ENCODE results near the gene PSMC1. TPM values are rescaled to one million over a fixed set of nuclear protein-coding genes. Genes with fewer than 3 reads are reported as not detected.

Gene PSMC1
- total RNA-seq, 1 donor from 2014 or later = 162 TPM

- Mint-ChIP-seq H3K27ac (no peak overlapping the region), H3K9me3 (peaks cover 6% of the 10 kb centered on the region), H3K4me1 (ENCODE audit: low read depth) (peaks cover 5% of the 10 kb centered on the region), H3K27me3 (ENCODE audit: low read depth) (no peaks in the 10 kb centered on the region), H3K4me3 (ENCODE audit: low read depth) (no peak overlapping the region), H3K36me3 (ENCODE audit: low read depth) (peaks cover 76% of the 10 kb centered on the region)
- intact Hi-C loops (cut with micrococcal nuclease) = no loop called here
- DNase-seq (ENCODE audit: low spot score) = no peak
These were observed 7.5 kb downstream of the PSMC1 start for GRCh38 chr14:90263748-90264449.

- intact Hi-C loops (cut with micrococcal nuclease) = no loop called here
- DNase-seq (ENCODE audit: low spot score) = no peak
- no peak overlapping the region for H3K27ac Mint-ChIP-seq
- no peaks in the 10 kb centered on the region for H3K27me3 Mint-ChIP-seq (ENCODE audit: low read depth)
- H3K4me1 Mint-ChIP-seq (ENCODE audit: low read depth) = peaks cover 5% of the 10 kb centered on the region
- H3K36me3 Mint-ChIP-seq (ENCODE audit: low read depth) = peaks cover 81% of the 10 kb centered on the region
- no peaks in the 10 kb centered on the region for H3K9me3 Mint-ChIP-seq
- H3K4me3 Mint-ChIP-seq (ENCODE audit: low read depth) = no peak overlapping the region
These were observed 10.2 kb downstream of the PSMC1 start for GRCh38 chr14:90266441-90267154.

GRCh38 chr14:90268420-90268819 lies 12.1 kb downstream of the PSMC1 start:
- no peak for DNase-seq (ENCODE audit: low spot score)
- Mint-ChIP-seq H3K9me3 (no peaks in the 10 kb centered on the region), H3K4me3 (ENCODE audit: low read depth) (no peak overlapping the region), H3K36me3 (ENCODE audit: low read depth) (peaks cover 76% of the 10 kb centered on the region), H3K27ac (no peak overlapping the region), H3K4me1 (ENCODE audit: low read depth) (peaks cover 5% of the 10 kb centered on the region), H3K27me3 (ENCODE audit: low read depth) (no peaks in the 10 kb centered on the region)
- intact Hi-C loops (cut with micrococcal nuclease) = no loop called here

GRCh38 chr14:90272523-90272922 lies 16.2 kb downstream of the PSMC1 start:
- DNase-seq (ENCODE audit: low spot score) = no peak
- H3K27me3 Mint-ChIP-seq (ENCODE audit: low read depth) = no peaks in the 10 kb centered on the region
- no peaks in the 10 kb centered on the region for H3K9me3 Mint-ChIP-seq
- intact Hi-C loops (cut with micrococcal nuclease) = no loop called here
- H3K4me1 Mint-ChIP-seq (ENCODE audit: low read depth) = peaks cover 17% of the 10 kb centered on the region
- H3K4me3 Mint-ChIP-seq (ENCODE audit: low read depth) = no peak overlapping the region
- H3K36me3 Mint-ChIP-seq (ENCODE audit: low read depth) = peaks cover 61% of the 10 kb centered on the region
- H3K27ac Mint-ChIP-seq = no peak overlapping the region

- DNase-seq (ENCODE audit: low spot score) = no peak
- Mint-ChIP-seq H3K36me3 (ENCODE audit: low read depth) (peaks cover 57% of the 10 kb centered on the region), H3K4me1 (ENCODE audit: low read depth) (peaks cover 17% of the 10 kb centered on the region), H3K4me3 (ENCODE audit: low read depth) (no peak overlapping the region), H3K9me3 (no peaks in the 10 kb centered on the region), H3K27me3 (ENCODE audit: low read depth) (no peaks in the 10 kb centered on the region), H3K27ac (peak overlapping the region; percentile 8)
- intact Hi-C loops (cut with micrococcal nuclease) = no loop called here
These were observed 17.2 kb downstream of the PSMC1 start for GRCh38 chr14:90273532-90273931.

DNA sequence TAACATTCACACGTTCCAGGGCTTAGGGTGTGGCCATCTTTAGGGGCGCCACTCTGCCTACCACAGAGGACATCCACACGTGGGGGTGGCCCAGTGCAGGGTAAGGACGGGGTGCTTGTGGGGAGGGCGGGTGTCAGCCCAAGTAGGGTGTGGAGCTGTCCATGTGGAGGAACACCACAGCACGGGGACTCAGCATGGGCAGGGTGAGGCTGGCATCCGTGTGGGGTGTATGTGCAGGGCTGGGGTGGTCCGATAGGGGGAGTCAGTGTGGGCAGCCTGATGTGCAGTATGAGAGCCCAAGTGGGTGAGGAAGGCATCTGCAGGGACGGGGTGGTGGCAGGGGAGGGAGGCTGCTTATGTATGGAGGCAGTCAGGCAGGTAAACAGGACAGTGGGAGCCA lies 17.7 kb downstream of the PSMC1 start:
- peaks cover 52% of the 10 kb centered on the region for H3K36me3 Mint-ChIP-seq (ENCODE audit: low read depth)
- no peaks in the 10 kb centered on the region for H3K9me3 Mint-ChIP-seq
- H3K4me3 Mint-ChIP-seq (ENCODE audit: low read depth) = no peak overlapping the region
- no peaks in the 10 kb centered on the region for H3K27me3 Mint-ChIP-seq (ENCODE audit: low read depth)
- peaks cover 17% of the 10 kb centered on the region for H3K4me1 Mint-ChIP-seq (ENCODE audit: low read depth)
- intact Hi-C loops (cut with micrococcal nuclease) = loop anchor here (2.0 kb wide), 1 partner anchor 17 kb away; the partner anchor contains the start of gene PSMC1
- no peak for DNase-seq (ENCODE audit: low spot score)
- peak overlapping the region; percentile 79 for H3K27ac Mint-ChIP-seq

- peaks cover 43% of the 10 kb centered on the region for H3K36me3 Mint-ChIP-seq (ENCODE audit: low read depth)
- no peak for DNase-seq (ENCODE audit: low spot score)
- H3K9me3 Mint-ChIP-seq = no peaks in the 10 kb centered on the region
- intact Hi-C loops (cut with micrococcal nuclease) = loop anchor here (2.0 kb wide), 1 partner anchor 18 kb away; the partner anchor contains the start of gene PSMC1
- no peaks in the 10 kb centered on the region for H3K27me3 Mint-ChIP-seq (ENCODE audit: low read depth)
- H3K27ac Mint-ChIP-seq = peak overlapping the region; percentile 79
- peaks cover 17% of the 10 kb centered on the region for H3K4me1 Mint-ChIP-seq (ENCODE audit: low read depth)
- no peak overlapping the region for H3K4me3 Mint-ChIP-seq (ENCODE audit: low read depth)
These were observed 18.6 kb downstream of the PSMC1 start for GRCh38 chr14:90274808-90275457.

DNA sequence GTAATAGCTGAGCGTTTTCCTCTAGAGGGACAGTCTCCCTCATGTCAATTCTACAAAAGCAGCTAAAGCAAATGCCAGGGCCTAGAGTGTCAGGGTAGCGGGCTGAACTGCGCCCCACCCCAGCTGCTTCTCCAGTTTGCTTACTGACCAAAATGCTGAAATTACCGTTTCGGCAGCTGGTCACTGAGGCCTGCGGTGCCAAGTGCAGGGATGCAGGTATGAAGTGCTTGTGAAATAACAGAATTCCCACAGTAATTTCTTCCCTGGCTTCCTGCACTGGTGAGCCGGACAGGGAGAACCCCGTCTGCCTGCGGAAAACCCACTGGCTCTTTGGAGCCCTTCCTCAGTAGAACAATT lies 19.1 kb downstream of the PSMC1 start:
- H3K27ac Mint-ChIP-seq = peak overlapping the region; percentile 79
- H3K27me3 Mint-ChIP-seq (ENCODE audit: low read depth) = no peaks in the 10 kb centered on the region
- H3K9me3 Mint-ChIP-seq = no peaks in the 10 kb centered on the region
- H3K4me3 Mint-ChIP-seq (ENCODE audit: low read depth) = peak overlapping the region; percentile 33
- H3K4me1 Mint-ChIP-seq (ENCODE audit: low read depth) = peaks cover 17% of the 10 kb centered on the region
- H3K36me3 Mint-ChIP-seq (ENCODE audit: low read depth) = peaks cover 38% of the 10 kb centered on the region
- DNase-seq (ENCODE audit: low spot score) = no peak
- intact Hi-C loops (cut with micrococcal nuclease) = loop anchor here (2.0 kb wide), 1 partner anchor 19 kb away; the partner anchor contains the start of gene PSMC1

DNA sequence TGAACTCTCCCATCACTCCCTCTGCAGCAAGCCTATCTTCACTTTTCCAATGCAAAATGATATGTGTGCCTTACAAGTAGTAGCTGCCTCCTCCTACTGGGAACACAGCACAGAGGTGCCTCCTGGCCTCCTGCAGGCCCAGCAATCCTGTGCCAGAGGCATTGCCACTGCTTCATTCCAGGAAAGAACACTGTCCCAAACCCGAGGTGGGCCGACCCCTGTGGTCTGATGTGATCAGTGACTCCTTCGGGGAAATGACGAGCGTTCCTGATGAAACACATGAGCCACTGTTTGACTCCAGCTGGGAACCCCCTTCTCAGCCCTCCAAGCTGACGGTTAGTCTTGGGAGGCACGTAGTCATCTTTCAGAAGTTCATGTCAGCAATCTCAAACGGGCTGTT lies 19.5 kb downstream of the PSMC1 start:
- intact Hi-C loops (cut with micrococcal nuclease) = loop anchor here (2.0 kb wide), 1 partner anchor 19 kb away; the partner anchor contains the start of gene PSMC1
- H3K27ac Mint-ChIP-seq = peak overlapping the region; percentile 89
- H3K36me3 Mint-ChIP-seq (ENCODE audit: low read depth) = peaks cover 34% of the 10 kb centered on the region
- peak overlapping the region; percentile 33 for H3K4me3 Mint-ChIP-seq (ENCODE audit: low read depth)
- peaks cover 17% of the 10 kb centered on the region for H3K4me1 Mint-ChIP-seq (ENCODE audit: low read depth)
- H3K27me3 Mint-ChIP-seq (ENCODE audit: low read depth) = no peaks in the 10 kb centered on the region
- no peak for DNase-seq (ENCODE audit: low spot score)
- no peaks in the 10 kb centered on the region for H3K9me3 Mint-ChIP-seq

DNA sequence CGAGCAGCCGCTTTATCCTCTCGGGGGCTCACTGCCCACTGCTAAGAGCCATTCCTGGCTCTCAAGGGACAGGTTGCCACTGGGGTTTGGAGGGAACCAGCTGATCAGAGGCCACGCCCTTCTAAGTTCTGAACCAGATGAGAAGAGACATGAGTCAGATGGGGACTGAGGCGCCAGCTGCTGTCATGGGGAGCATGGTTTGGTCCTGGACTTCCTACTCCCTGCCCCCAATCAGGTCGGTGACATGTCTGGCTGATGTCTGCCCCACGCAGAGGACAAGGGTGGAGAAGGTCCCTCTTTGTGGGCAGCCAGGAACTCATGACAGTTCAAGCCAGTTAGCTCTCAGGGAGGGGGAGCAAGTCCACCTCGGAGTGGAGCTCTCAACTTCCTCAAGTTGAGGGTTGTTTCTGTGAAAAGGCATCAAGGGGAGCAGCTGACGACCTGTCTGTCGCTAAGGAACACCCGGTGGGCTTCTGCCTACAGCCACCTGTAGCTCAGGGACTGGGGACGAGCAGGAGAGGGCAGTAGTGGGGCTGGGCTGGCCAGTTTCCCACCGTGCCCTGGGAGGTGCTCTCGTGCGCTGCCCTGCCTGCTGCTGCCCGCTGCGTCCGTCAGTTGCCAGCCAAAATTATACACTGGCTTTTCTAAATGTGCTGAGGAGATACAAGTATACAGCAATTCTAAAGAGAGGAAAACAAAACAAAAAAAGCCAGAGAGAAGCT lies 20.5 kb downstream of the PSMC1 start:
- Mint-ChIP-seq H3K4me3 (ENCODE audit: low read depth) (no peak overlapping the region), H3K27ac (peak overlapping the region; percentile 71), H3K36me3 (ENCODE audit: low read depth) (peaks cover 29% of the 10 kb centered on the region), H3K4me1 (ENCODE audit: low read depth) (peaks cover 17% of the 10 kb centered on the region), H3K9me3 (no peaks in the 10 kb centered on the region), H3K27me3 (ENCODE audit: low read depth) (no peaks in the 10 kb centered on the region)
- intact Hi-C loops (cut with micrococcal nuclease) = no loop called here
- no peak for DNase-seq (ENCODE audit: low spot score)

DNA sequence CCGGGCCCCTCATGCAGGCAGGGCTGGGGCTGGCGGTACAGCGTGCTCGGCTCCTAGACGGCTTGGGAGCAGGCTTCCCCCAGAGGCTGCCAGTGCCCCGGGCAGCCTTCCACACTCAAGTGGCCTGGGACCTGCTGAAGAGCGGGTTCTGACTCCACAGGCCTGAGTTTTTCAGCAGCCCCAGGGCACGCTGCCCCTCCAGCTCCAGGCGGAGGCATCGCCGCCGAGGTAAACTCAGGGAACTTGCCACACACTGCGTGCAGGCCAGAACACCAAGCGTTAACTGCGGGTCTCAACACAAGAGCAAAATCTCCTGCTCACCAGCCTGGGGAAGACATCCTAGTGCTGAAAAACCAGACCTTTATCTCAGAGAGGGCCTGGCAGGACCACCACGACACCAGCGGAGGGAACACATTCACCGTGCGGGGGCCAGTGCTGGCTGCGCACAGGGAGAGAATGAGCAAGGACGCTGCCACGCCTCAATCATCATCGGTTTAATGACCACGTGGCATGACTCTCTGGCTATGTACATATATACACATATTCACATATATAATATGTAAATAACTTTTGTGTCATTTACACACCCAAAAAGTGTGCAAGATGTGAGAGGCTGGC lies 21.3 kb downstream of the PSMC1 start:
- intact Hi-C loops (cut with micrococcal nuclease) = no loop called here
- H3K4me3 Mint-ChIP-seq (ENCODE audit: low read depth) = no peak overlapping the region
- peaks cover 29% of the 10 kb centered on the region for H3K36me3 Mint-ChIP-seq (ENCODE audit: low read depth)
- no peaks in the 10 kb centered on the region for H3K27me3 Mint-ChIP-seq (ENCODE audit: low read depth)
- DNase-seq (ENCODE audit: low spot score) = no peak
- H3K9me3 Mint-ChIP-seq = no peaks in the 10 kb centered on the region
- H3K4me1 Mint-ChIP-seq (ENCODE audit: low read depth) = peaks cover 17% of the 10 kb centered on the region
- H3K27ac Mint-ChIP-seq = no peak overlapping the region
